Measurements from ENCODE around the gene ARRDC2. TPM values are rescaled to one million over a fixed set of nuclear protein-coding genes. Genes with fewer than 3 reads are reported as not detected.
A peak's percentile ranks its signal among the peaks of the same experiment; 100 is the strongest.
"Not testable (repeated sequence)": the region's sequence is repeated elsewhere in the genome, so short reads cannot be mapped to it uniquely, and the experiment has no call there.

Gene ARRDC2
- total RNA-seq, 2 donors from 2014 or later = 21.0 to 25.2 TPM

DNA sequence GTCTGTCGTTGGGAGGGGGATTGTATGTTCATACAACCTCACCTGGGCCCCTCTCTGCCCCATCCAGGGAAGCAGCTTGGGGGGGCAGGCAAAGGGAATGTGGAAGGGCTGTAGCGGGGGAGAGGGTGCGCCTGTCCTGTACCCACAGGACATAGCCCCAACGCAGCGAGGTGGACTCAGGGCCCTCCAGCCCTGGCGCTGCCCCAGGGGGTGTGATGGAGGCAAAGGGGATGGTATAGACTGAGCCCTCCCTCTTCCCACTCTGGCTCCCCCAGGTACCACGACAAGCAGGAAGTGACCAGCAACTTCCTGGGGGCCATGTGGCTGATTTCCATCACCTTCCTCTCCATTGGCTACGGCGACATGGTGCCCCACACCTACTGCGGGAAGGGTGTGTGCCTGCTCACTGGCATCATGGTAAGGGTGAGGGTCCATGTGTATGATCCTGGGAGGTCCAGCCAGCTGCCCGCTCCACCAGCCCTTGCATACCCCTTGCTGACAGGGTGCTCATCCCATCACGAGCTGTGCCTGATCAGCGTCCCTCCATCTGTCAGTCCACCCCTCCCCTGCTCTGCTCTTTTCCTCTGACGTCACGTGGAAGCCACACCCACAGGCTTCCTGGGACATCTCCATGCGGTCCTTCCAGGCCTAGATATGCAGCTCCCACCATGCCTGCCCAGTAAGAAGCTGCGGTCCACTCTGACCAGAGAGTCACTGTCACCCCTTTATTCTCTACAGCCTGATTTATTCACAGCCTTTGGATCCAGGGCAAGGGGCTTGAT lies 22.7 kb upstream of the ARRDC2 start:
- no peak for DNase-seq (ENCODE audit: low spot score)
- intact Hi-C loops (cut with DNase I) = loop anchor here in 1 of 2 donors (10.0 kb wide), 1 partner anchor 120 kb away; no protein-coding TSS in a partner anchor

DNA sequence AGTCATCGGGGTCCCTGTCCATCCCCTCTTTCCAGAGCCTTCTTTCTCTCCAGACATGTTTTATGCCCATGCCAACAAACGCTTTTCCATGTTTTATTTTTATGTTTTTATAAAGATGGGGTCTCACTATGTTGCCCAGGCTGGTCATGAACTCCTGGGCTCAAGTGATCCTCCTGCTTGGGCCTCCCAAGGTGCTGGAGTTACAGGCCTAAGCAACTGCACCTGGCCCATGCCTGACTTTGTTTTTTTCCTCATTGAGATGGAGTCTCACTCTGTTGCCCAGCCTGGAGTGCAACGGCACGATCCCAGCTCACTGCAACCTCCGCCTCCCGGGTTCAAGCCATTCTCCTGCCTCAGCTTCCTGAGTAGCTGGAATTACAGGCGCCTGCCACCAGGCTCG lies 21.4 kb upstream of the ARRDC2 start:
- intact Hi-C loops (cut with DNase I) = loop anchor here in 1 of 2 donors (10.0 kb wide), 1 partner anchor 122 kb away; no protein-coding TSS in a partner anchor
- not testable (repeated sequence) for DNase-seq (ENCODE audit: low spot score)

DNA sequence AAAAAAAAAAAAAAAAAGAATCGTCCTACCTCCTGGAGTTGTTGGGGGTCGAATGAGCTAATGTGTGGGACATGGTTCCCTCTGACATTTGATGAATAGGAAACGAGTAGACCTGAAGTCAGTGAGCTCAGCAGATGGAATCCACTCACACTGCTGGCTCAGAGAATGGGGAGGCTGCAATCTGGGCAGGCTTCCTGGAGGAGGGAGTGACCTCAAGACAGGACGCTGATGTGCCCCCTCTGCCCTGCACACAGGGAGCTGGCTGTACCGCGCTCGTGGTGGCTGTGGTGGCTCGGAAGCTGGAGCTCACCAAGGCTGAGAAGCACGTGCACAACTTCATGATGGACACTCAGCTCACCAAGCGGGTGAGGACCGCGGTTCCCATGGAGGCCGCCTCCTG lies 19.8 kb upstream of the ARRDC2 start:
- intact Hi-C loops (cut with DNase I) = loop anchor here in 1 of 2 donors (10.0 kb wide), 1 partner anchor 123 kb away; no protein-coding TSS in a partner anchor
- DNase-seq (ENCODE audit: low spot score) = no peak

DNA sequence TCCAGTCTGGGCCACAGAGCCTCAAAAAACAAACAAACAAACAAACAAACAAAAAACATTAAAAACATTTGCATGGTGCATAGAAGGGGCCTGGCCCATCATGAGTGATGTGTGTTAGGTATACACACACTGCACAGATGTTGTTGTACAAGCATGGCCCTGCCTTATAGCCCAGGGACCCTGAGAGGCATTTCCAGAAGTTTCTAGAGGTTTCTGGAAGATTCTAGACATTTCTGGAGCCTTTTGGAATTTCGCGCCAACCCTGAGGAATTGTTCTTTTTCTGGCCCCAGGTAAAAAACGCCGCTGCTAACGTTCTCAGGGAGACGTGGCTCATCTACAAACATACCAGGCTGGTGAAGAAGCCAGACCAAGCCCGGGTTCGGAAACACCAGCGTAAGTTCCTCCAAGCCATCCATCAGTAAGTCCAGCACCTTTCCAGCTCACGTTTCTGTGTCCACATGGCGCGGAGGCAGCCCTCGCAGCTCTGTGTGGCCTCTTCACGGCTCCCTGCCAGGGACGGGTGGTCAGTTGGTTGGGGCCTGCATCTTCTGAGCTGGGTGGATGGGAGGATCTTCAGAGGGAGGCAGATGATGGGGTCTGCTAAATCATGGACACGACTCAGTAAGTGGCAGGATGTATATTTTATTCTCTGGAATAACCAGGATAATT lies 18.4 kb upstream of the ARRDC2 start:
- DNase-seq (ENCODE audit: low spot score) = no peak
- intact Hi-C loops (cut with DNase I) = loop anchor here in 1 of 2 donors (5.0 to 10.0 kb wide), 2 partner anchors 125 to 217 kb away; no protein-coding TSS in a partner anchor

DNA sequence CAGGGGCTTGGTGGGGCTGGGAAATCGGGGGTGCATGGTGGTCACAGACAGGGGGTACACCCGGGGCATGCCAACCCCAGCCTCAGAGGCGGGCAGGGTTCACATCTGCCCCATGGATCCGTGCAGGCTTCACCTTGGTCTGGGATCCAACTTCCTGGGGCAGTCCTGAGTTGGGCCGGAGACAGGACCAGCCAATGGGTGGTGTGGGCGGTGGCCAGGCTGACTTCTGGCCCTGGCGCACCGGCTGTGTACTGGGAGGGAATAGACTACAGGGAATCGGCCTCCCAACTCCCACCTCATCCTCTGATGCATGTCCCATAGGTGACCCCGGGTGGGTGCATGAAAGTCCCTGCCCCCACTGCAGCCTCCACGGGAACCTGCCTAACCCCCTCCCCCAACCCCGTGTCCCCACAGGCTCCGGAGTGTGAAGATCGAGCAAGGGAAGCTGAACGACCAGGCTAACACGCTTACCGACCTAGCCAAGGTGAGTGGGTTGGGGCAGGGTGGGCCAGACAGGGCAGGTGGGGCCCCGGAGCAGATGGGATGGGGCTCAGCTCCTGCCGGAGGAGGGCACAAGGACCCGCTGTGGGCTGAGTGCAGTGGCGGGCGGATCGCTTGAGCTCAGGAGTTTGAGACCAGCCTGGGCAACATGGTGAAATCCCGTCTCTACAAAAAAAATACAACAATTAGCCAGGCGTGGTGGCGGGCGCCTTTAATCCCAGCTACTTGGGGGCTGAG lies 14.7 kb upstream of the ARRDC2 start:
- intact Hi-C loops (cut with DNase I) = loop anchor here in 1 of 2 donors (5.0 kb wide), 1 partner anchor 221 kb away; no protein-coding TSS in a partner anchor
- no peak for DNase-seq (ENCODE audit: low spot score)

DNA sequence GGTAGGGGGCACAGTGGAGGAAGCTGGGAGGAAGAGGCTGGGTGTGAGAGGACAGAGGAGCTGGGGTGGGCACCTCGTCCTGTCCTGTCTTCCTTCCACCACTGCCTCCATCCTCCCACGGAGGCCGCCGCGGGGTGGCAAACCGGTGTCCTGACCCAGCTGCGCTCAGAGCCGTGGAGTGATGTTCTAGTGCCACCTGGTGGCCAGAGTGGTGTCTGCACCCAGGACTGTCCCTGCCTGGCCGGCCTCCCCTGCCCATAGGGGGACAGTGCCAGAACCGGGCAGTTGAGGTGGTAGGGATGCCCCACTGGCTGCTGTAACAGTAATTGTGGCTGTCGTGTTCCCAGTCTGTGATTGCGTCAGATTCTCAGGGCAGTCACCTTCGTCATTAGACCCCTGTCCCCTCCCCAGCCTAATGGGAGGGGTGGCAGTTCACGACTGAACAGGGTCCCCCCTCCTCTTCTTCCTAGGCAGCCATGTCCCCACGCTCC lies 11.1 kb upstream of the ARRDC2 start:
- intact Hi-C loops (cut with DNase I) = loop anchor here (2.0 to 5.0 kb wide), 3 partner anchors 55 to 135 kb away; no protein-coding TSS in a partner anchor
- DNase-seq (ENCODE audit: low spot score) = peak; percentile 96

DNA sequence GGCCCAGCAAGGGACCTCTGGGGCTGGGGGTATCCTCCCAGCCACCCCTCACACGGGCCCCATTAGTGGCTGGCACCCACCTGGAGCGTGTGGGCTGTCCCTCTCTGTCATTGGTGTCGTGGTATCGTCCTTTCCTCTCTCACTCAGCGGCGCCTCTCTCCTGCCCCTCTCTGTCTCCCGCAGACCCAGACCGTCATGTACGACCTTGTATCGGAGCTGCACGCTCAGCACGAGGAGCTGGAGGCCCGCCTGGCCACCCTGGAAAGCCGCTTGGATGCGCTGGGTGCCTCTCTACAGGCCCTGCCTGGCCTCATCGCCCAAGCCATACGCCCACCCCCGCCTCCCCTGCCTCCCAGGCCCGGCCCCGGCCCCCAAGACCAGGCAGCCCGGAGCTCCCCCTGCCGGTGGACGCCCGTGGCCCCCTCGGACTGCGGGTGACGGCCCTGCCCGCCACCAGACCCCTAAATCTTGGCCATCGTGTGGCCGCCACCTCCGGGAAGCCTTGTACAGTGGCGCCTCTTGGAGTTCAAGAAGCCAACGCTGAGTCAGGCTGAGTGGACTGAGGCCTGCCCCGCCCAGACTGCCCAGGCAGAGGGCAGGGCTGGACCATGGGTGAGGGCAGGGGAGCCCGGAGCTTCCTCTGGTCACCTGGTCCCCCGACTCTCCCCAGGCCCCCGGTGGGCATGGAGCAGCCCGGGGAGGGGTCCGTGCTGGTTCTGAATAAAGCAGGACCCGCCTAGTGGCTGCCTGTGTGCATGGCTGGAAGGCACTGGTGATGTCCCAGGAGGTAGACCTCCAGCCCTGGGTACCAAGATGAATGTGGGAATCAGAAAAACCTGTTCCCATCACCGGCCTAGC lies 9.8 kb upstream of the ARRDC2 start:
- no peak for DNase-seq (ENCODE audit: low spot score)
- intact Hi-C loops (cut with DNase I) = loop anchor here (2.0 to 5.0 kb wide), 3 partner anchors 56 to 136 kb away; no protein-coding TSS in a partner anchor

DNA sequence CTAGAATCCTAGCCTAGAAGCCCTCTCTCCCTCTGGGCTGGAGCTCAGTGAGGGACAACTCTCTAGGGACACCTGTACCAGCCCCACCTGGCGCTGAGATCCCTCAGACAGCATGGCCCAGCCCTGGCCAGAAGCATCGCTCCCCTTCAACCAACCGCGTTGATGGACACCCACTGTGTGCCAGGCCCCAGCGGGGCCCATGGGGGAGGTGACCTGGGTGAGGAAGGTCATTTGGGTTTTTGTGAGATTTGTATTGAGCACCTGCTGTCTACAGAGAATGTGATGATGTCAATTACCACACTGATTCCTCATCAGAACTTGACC lies 9.2 kb upstream of the ARRDC2 start:
- no peak for DNase-seq (ENCODE audit: low spot score)
- intact Hi-C loops (cut with DNase I) = loop anchor here (5.0 kb wide), 2 partner anchors 56 to 136 kb away; no protein-coding TSS in a partner anchor

DNA sequence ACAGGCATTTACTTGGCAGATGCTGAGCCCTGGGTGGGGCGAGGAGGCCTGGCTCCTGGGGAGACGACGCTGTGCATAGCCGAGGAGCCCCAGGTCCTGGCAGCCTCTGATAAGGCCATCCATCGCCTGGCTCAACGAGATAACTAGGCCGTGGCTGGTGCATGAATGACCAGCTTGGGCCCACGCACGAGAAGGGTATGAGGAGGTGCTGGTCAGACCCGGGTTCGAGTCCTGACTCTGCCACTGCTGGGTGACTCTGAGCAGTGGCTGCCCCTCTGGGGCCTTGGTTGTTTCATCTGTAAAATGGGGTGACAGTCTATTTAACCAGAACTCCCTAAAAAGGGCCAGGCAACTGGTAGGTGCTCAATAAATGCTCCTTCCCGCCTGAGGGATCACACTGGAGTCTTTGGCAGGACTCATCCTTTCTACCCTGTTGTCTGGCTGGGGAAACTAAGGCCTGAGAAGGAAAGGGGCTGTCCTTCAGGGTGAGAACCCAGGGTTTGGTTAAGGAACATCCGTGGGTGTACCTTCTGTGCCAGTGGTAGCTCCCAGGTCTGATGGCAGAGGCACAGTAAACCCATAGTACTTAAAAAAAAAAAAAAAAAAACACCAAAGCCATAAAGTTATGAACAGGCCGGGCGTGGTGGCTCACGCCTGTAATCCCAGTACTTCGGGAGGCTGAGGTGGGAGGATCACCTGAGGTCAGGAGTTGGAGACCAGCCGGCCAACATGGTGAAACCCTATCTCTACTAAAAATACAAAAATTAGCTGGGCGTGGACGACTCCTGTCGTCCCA lies 8.1 kb upstream of the ARRDC2 start:
- intact Hi-C loops (cut with DNase I) = loop anchor here (5.0 kb wide), 2 partner anchors 58 to 138 kb away; no protein-coding TSS in a partner anchor
- DNase-seq (ENCODE audit: low spot score) = no peak

DNA sequence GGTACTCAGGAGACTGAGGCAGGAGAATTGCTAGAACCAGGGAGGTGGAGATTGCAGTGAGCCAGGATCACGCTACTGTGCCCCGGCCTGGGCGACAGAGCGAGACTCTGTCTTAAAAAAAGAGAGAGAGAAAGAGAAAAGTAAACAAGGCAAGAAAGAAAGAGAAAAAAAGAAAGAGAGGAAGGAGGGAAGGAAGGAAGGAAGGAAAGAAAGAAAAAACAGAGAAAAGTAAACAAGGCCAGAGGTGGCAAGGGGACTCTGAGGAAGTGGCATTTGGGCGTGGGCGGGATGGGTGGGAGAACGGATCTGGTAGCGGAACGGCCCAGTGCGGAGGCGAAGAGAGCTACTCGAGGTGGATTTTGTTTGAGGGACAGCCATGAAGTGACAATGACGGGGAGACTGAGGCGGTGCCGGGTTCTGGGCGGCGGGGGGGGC lies 7.5 kb upstream of the ARRDC2 start:
- intact Hi-C loops (cut with DNase I) = no loop called here
- DNase-seq (ENCODE audit: low spot score) = no peak

DNA sequence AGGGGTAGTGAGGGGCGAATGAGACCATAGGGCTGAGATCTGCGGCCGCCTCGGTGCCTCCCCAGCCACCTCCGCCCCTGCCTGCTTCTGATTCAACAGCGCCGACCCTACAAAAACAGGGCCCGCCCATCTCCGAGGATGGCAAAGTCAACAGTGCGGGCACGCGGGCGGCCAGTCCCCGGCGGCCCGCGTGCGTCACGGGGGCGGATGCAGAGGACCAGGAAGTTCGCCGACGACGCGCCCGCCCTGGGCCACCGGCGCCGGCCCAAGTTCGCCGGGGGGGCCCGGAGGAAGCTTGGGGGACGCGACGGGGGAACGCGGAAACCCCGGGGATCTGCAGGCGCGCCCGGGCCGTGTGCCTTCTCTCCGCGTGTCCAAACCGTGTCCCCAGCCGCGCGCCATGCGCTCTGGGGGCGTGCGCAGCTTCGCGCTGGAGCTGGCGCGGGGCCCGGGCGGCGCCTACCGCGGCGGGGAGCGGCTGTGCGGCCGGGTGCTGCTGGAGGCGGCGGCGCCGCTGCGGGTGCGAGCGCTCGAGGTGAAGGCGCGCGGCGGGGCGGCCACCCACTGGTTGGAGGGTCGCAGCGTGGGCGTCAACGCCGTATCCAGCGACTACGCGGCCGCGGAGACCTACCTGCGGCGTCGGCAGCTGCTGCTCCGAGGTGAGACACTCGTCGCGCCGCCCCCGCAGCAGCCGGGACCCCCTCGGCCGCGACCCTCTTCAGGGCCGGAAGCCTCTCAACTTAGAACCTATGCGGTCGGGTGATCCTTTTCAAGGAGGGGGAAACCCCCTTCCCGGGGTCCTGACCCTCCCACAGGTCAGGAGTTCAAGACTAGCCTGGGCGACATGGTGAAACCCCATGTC lies 6.8 kb upstream of the ARRDC2 start:
- intact Hi-C loops (cut with DNase I) = no loop called here
- DNase-seq (ENCODE audit: low spot score) = peak; percentile 96

DNA sequence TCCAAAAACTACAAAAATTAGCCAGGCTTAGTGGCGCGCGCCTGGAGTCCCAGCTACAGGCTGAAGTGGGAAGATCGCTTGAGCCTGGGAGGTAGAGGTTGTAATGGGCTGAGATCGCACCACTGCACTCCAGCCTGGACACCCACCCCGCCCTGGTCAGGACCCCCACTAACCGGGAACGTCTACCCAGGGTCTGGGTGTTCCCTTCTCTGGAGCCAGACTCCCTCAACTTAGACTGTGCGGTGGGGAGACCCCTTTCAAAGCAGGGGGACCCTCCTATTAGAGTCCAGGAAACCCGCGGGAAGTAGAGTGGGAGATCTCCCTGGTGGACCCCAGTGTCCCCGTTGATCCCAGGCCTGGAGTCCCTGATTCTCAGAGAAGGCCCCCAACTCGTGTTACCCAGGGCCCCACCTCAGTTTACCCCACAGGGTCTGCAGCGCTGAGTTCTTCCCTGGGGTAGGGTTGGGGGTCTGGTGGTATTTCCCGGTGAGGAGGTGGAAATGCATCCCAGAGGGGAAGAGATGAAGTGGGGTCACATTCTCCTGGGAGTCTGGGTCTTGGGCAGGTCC lies 6.1 kb upstream of the ARRDC2 start:
- DNase-seq (ENCODE audit: low spot score) = no peak
- intact Hi-C loops (cut with DNase I) = no loop called here

DNA sequence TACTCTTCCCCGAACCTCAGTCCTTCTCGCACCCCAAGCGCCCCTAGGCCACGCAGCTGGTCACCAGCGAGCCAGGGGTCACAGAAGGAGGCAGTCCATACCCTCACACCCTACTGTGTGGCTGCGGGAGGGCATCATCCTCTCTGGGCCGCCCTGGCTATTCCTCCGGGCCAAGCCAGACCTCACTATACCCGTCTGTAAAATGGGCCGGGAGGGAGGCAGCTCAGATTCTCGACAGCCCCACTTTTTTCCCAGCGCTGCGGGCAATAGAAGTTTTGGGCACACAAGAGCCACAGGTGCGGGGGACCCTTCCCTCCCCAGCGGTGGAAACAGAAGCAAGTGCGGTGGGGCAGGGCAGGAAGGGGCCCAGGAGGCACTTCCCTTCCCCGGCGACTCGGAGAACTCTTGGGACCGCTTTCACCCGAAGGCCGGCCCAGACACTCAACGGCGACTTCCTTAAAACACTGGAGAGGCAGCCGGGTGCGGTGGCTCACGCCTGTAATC lies 5.6 kb upstream of the ARRDC2 start:
- DNase-seq (ENCODE audit: low spot score) = peak; percentile 89
- intact Hi-C loops (cut with DNase I) = no loop called here

DNA sequence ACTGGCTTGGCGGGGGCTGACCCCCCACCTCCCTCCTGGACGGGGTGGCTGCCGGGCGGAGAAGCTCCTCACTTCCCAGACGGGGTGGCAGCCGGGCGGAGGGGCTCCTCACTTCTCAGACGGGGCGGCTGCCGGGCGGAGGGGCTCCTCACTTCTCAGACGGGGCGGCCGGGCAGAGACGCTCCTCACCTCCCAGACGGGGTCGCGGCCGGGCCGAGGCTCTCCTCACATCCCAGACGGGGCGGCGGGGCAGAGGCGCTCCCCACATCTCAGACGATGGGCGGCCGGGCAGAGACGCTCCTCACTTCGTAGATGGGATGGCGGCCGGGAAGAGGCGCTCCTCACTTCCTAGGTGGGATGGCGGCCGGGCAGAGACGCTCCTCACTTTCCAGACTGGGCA lies 2.2 kb upstream of the ARRDC2 start:
- not testable (repeated sequence) for DNase-seq (ENCODE audit: low spot score)
- intact Hi-C loops (cut with DNase I) = loop anchor here (2.0 kb wide), 2 partner anchors 53 to 55 kb away; no protein-coding TSS in a partner anchor

DNA sequence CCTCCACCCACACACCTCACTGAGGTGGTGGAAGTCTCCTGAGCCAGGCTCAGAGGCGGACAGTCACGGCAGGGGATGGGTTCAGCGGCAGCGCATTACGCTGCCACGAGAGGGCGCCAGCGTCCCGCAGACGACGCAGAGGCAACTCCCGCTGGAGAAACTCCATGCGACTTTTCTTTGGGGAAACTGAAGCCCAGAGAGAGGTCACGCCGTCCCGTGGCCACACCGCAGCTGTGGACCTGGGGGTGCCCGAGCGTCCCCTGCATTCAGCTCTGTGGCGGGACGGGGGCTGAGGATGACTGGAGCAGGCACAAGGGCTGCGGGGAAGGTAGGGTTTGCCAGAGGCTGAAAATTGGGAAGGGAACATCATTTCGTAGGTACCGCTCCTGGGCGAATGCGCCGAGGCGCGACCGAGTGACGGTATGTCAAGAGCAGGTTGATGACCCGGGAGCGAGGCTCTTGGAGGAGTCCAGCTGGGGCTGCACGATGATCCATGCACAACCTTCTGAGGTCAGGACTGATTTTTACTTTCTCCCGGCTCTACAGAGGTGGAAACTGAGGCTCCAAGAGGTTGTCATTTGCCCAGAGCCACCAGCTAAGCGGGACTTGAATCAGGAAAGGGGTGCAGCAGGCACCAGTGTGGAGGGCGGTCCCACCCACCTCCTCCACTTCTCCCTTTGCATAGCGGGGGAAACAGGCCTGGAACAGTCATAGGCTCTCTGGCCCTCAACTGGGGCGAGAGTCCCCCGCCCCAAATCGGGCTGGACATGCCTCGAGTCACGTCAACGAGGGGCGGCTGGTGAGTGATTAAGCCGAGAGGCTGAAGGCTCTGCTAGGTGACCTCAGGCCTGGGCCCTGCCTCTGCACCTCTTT lies 690 bp upstream of the ARRDC2 start:
- intact Hi-C loops (cut with DNase I) = loop anchor here (2.0 kb wide), 2 partner anchors 52 to 54 kb away; no protein-coding TSS in a partner anchor
- DNase-seq (ENCODE audit: low spot score) = peak; percentile 95

Measured in posterior vena cava (tissue), 2 donors.